ENCODE data around the gene SNRNP48.

SNRNP48 gene, protein sequence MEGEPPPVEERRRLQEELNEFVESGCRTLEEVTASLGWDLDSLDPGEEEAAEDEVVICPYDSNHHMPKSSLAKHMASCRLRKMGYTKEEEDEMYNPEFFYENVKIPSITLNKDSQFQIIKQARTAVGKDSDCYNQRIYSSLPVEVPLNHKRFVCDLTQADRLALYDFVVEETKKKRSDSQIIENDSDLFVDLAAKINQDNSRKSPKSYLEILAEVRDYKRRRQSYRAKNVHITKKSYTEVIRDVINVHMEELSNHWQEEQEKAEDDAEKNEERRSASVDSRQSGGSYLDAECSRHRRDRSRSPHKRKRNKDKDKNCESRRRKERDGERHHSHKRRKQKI

DNA sequence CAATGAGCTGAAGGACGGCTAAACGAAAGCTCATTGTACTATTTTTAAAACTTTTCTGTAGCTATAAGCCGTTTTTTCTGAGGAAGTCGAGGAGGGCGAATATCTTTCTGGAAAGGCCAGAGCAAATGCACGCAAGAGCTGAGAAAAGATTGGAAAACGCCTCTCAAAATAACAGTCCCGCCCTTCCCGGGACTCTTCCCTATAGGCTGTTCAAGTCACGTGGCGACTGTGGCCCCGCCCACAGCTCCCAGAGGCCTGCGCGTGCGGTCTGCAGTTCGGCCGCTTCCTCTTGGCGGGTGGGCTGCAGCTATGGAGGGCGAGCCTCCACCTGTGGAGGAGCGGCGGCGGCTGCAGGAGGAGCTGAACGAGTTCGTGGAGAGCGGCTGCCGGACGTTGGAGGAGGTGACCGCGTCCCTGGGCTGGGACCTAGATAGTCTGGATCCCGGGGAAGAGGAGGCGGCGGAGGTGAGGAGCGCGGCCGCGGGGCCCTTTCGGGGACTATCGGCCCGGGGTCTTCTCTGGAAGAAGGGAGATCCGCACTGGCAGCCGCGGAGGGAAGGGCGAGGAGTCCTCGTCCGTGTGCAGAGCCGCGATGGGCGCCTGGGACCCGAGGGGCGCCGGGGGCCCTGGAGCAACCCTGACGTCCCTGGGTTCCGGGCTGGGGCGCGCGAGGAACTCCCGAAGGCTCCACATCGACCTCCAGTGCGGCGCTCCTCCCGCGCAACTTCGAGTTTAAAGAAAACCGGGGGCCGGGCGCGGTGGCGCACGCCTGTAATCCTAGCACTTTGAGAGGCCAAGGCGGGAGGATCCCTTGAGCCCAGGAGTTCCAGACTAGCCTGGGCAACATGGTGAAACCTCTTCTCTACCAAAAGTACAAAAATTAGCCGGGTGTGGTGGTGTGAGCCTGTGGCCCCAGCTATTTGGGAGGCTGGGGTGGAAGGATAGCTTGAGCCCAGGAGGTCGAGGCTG lies at the start of gene SNRNP48:
Gene SNRNP48, plus strand, starts transcription at position 250 of the 969 bp plus-strand sequence. Its CDS starts 60 bp downstream, at position 310.
- DNase-seq, result peak; percentile 73

DNA sequence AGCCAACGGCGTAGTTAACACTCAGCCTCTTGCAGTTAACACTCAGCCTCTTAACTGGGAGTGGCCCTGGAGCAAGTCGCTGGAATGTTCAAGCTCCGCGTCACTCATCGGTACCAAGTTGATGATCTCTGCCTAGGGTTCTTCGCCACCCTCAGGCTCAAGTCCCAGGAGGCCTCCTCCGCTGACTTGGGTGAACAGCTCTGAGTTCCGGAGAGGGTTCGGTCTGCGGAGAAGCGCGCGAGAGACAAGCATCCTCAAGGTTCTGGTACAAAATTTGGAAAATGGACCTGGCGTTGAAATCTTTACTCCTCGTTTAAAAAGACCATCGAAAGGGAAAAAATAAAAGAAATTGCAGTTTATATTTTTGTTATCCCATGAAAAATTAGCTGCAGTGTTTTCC lies 49.4 kb upstream of the SNRNP48 start:
- no peak for DNase-seq

DNA sequence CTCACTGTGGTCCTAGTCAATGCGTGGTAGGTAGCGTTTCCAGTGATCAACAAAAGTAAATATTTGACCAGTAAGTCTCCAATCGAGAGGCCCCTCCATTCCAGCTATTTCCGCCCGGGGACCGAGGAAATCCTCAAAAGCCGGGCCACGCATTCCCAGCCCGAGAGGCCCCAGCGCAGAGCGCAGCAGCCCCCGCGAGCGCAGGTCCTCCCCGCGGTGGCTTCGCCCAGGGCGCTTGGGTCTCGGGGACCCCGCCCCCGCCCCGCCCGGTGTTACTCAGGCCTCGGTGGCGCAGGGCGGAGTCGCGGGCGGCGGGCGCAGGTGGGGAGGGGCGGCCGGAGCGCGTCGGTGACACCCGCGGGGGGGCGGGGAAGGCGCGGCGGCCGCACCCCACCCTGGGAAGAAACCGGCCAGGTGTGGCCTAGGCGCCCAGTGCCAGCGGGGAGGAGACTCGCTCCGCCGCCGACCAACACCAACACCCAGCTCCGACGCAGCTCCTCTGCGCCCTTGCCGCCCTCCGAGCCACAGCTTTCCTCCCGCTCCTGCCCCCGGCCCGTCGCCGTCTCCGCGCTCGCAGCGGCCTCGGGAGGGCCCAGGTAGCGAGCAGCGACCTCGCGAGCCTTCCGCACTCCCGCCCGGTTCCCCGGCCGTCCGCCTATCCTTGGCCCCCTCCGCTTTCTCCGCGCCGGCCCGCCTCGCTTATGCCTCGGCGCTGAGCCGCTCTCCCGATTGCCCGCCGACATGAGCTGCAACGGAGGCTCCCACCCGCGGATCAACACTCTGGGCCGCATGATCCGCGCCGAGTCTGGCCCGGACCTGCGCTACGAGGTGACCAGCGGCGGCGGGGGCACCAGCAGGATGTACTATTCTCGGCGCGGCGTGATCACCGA lies 48.6 kb upstream of the SNRNP48 start, which contains the start of gene DSP:
Gene DSP, plus strand, starts transcription at position 497 of the 890 bp plus-strand sequence. Its CDS starts 245 bp downstream, at position 742.
- DNase-seq, result peak; percentile 13

DNA sequence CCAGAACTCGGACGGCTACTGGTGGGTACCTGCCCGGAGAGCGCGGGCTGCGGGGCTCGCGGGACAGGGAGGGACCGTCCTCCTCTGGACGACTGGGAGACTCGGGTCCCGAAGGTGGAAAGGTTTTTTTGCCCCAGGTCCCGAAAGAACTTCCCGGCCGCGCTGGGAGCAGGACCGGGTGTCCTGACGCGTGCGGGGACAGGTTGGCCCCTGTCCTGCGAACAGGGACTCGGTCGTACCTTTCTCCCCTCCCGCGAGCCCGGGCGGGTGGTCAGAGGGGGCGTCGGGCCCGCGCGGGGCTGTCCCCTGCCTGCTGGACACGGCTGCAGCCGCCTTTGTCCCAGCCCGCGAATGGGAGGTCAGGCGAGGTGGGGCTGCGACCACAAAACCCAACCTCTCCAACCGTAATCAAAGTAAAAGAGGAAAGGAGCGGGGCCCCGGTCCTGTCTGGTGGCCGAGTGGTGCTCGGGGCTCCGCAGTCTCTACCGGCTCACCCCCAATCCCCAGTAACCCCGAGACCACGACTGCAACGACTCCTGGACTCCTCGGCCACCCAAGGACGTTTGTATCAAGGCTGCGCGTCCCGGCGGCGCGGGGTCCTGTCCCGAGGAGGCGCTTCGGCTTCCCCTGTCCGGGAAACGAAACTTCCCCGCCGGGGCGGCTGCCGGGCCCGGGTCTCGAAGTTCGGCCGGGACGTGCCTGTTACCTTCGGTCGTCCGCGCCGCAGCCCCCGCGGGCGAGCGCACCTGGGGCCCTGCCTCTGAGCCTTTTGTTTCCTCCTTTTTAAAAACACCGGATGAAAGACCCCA lies 47.7 kb upstream of the SNRNP48 start:
- DNase-seq, result no peak

DNA sequence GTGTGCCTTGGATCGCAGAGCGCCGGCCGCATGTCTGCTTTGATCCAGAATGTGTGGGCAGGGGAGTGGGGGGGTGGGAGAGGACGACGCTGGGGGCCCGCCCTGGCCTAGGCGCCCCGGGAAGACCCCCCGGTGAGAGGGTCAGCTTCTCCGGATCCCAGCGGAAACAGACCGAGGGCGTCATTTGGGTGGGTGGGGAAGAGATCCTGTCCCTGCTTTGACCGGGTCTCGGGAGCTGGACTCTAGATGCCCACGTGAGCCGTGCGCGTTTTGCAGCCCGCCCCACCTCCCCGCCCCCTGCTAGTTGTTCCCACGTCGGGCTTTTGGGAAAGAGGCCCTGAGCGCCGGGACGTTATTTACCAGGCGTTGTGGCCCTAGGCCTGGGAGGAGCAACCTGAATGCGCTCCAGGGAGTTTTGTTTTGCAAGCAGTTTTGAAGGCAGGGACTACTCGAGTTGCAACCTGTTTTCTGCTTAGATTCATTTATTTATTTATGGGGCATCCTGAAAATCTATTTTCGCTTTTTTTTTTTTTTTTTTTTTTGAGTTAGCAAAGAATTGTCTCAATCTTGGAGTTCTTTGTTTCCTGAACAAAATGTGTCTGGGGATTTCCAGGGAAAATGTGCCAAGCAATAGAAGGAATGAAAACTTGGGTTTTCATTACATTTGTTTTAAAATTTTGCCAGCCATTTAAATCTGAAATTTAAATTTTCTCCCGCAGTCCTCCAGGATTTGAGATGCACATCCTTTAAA lies 46.9 kb upstream of the SNRNP48 start:
- no peak for DNase-seq

DNA sequence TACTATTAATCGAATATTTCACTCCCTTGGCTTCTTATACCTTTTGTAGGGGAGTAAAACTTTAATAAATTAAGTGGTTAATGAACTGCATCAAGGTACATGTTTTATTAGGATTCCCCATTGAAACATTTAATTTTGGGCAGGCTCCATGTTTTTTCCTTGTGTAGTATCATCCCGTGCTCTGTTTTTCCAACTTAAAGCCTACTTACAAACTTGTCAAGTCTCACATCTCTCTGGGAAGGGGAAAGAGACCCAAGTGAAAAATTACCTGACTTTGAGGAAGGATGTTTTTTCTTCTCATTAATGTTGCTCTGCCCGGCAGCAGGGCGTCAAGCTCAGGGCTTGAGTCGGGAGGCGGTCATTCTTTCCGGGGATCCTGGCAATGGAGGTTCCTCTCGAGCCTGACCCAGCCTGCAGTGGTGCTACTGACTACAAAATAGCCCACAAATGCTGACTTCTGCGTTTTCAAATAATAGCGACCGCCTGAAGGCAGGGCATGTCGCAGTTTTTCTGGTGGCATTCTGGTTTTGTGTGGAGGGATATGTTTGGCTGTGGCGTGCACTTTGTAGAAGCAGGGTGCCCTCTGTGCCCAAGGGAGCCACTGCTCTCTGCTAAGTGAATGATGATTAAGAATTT lies 46.1 kb upstream of the SNRNP48 start:
- no peak for DNase-seq

DNA sequence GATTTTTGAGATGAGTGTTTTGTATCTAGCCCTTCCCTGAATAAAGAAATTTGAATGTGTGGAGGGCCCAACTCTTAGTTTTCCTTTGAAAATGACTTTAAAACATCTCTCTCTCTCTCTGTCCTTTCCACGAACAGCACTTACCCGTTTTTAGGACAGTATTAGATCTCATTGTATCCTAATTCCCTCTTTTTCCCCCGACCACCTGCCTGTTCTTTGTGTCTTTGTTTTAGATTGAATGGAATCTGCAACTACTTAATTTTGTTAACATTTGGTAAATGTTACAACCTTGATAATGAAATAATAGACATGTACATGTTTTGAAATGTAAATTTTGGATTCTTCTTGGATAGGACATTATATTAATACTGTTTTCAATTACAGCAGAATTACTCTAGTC lies 45.4 kb upstream of the SNRNP48 start:
- DNase-seq, result no peak

DNA sequence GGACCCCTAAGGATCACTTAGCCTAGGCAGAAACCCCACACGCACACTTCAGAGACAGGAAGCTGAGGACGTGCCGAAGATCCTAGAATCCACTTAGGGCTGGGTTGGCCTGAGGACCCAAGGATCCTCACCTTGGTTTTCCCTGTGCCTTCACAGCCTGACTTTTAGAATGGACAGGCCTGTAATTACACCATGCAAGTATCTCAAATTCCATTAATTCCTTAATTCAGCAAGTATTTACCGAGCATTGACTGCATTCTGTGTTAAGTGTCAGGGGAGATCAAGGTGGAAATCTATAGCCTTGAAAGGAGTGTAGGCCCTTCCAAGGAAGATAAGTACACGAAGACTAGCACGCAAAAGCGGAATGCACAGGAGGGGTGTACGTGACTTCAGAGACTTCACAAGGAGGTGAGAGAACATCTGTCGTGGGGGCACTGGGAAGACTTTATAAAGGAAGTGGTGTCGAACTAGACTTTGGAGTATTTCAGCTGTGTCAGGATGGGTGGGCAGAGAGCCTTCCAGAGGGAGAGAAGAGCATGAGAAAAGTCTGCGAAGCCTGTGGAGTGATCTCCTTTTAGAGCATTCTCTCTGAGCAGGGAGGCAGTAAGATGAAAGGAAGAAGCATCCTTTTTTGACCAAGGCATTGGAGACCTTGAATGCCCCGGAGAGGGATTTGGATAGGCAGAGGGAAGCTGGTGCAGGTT lies 44.5 kb upstream of the SNRNP48 start:
- no peak for DNase-seq

DNA sequence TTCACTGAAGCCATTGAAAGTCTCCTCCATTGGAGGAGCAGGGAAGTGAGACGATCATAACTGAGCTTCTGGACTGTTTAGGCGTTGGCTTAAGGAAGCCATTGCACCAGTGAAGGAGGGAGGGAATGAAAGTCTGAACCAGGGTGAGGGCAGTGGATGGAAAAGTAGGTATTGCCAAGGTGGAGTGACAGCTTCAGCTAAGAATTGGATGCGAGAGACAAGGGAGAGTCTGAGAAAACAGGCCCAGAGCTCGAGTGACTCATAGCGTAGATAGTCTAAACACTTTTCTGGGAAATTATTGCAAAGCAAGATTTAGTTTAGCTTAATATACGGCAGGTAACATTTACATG lies 44.0 kb upstream of the SNRNP48 start:
- DNase-seq, result no peak

DNA sequence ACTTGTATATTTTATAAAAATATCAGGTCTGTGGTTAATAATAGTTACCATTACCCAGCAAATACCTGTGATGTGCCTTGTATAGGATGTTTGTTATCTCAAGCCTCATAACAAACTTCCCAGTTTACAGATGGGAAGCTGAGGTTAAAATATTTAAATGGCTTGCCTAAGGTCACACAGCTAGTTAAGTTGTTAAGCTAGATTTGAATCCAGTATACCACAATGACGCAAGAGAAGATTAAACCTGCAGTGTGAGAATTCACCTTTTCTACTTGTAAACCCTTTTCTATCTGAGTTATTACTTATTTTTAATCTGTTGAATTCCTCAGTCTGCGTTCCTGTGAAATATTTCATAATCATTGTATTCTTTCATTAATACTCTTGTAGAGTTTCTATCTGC lies 43.6 kb upstream of the SNRNP48 start:
- DNase-seq, result no peak

DNA sequence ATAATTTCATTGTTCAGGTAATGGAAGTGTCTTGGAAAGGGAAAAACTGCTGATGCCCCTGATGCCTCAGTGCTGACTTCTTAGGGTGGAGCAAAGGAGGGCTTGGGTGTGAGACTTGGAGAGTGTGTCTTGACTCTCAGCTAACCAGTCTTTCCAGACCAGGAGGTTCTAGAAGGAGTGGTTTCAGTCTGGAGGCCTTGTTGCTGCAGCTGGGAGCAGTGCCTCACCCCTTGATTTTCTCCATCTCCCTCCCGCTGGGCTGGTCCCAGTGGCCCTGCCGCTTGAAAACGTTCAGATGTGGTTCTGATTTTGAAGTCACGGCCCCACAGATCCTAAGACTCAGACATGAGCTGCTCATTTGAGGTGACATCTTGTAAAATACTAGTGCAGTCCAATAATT lies 43.1 kb upstream of the SNRNP48 start:
- DNase-seq, result no peak

DNA sequence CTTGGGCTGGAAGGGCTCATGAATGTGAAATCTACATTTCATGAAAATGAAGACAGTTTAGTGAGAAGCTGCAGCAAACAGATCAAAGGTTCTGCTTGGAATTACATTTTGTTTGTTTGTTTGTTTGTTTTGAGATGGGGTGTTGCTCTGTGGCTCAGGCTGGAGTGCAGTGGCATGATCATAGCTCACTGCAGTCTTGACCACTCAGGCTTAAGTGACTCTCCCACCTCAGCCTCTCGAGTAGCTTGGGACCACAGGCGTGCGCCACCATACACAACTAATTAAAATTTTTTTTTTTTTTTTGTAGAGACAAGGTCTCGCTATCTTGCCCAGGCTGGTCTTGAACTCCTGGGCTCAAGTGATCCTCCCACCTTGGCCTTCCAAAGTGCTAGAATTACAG lies 42.7 kb upstream of the SNRNP48 start:
- no peak for DNase-seq

DNA sequence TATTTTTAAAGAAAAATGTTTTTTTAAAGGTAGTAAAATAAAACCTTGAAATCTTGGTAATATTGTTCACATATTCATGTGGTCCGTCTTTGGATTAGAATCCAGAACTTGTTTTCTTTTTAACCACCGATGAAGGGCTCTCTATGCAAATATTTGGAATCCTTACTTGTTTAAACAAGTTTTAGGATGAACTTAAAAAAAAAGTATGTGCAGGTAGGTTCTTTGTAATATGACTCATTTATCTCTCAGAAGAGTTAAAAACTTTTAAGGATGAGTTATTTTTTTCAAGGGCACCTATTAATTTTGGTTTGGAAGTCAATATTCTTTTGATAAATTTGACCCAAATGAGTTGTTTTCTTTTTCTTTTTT lies 39.6 kb upstream of the SNRNP48 start:
- DNase-seq, result no peak

DNA sequence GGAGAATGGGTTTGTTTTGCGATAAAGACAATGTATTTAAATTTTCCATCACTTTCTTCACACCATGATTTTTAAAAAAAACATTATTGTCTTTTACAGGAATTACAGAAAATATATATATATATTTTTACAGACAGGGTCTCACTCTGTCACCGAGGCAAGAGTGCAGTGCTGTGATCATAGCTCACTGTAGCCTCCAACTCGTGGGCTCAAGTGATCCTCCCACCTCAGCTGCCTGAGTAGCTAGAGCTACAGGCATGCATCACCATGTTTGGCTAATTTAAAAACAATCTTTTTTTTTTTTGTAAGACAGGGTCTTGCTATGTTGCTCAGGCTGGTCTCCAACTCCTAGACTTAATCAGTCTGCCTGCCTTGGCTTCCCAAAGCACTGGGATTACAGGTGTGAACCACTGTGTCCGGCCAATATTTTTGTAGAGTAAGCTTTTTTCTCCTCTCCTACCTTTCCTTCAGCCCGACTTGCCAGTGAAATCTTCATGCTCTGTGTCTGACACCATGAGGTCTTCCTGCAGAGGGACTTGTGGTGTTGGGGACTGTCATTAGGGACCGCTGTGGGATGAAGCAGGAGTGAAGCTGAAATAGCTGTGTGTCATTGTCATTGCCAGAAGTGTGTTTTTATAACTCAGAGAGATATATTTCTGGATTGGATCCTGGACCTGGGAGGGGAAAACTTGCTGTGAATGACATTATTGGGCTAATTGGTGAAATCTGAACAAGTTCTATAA lies 35.3 kb upstream of the SNRNP48 start:
- no peak for DNase-seq

DNA sequence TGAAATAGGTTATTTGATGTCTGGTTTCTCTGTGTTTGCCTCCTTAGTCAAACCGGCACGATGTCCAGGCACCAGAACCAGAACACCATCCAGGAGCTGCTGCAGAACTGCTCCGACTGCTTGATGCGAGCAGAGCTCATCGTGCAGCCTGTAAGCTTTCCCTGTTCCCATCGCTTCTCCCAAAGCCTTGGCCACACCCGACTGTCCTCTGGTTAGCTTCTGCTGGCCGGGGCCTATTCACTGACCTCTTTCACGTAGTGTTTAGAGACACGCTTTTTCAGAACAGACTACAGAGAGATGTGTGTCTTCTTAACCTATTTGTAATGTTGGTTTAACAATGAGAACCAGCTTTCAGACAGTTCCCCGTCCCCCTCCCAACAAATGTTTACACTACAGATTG lies 34.3 kb upstream of the SNRNP48 start:
- DNase-seq, result no peak

DNA sequence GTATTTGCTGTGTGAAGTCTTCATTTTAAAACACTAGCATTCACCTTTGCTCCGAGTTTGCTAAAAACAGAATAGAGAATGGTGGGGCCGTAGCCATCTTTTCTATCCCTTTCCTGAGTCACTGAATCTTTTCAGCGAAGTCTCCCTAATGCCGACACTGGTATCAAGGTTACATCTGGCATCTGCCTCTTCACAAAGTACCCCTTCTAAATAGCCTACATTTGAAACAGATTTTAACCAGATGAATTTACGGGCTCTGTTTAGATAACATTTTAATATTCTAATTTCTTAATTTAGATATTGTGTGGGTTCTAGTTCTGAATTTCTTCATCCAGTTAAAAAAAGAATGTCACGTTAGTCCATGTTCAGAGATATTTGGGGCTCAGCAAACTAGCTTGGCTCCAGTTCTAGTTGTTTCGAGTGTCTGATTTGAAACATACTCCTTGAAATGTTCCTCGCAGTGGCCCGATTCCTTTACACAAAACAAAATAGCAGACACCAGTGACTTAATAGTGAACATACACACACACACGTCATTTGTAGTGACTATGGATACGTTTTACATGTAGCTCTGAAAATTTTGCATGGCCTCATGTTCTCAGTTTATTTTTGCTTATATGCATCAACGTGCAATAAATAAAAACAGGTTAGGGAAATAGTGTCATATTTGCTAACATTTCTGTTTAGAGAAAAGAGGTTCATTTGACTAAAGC lies 33.4 kb upstream of the SNRNP48 start:
- DNase-seq, result no peak

DNA sequence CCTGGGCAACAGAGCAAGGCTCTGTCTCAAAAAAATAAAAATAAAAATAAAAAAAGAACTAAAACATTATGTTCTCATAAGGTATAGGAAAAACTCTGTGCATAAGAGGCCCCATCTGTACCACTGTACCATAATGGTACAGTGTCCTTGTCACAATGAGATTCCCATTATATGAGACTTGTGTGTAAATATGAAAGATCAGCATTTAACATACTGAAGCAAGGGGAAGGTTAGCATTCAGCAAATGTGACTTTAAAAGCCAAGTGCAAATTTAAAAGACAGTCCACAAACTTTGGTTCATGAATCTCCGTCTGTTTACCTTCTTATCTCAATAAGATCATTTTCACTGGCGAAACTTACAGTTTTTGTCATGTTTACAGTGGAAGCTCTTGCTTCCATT lies 32.3 kb upstream of the SNRNP48 start:
- no peak for DNase-seq

DNA sequence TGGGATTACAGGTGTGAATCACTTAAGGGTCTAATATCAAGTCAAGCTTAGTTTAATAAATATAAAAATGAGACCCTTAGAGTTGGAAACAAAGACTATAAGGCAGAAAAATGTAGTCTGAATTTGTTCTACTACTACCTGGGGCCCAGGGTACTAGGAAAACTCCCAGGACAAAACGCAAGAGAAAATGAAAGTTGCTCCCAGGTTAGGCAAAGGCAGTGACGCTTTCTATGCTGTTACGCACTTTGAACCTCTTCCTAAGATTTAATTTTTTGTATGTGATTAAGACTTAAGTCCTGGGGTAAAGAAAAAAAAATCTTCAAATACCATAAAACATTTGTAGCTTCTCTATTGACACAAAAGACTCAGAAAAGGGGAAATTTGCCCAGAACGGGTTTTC lies 31.2 kb upstream of the SNRNP48 start:
- no peak for DNase-seq

DNA sequence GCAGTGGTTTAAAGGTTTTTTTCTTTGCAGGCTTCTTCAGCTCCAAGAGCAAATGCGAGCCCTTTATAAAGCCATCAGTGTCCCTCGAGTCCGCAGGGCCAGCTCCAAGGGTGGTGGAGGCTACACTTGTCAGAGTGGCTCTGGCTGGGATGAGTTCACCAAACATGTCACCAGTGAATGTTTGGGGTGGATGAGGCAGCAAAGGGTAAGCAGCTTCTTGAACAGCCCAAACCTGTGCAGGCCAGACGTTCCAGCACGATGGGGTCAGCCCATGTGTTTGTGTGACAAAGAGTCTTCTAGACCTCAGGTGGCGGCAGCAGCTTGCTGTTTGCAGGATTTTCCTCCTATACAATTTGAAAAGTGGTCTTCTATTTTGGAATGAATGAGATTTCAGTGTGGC lies 30.8 kb upstream of the SNRNP48 start:
- DNase-seq, result no peak
